ENCODE results near the gene CIAO3. TPM values are rescaled to one million over a fixed set of nuclear protein-coding genes. Genes with fewer than 3 reads are reported as not detected.
A peak's percentile ranks its signal among the peaks of the same experiment; 100 is the strongest.

CIAO3 gene
- total RNA-seq, 1 experiment from 2014 or later, result 50.9 TPM

DNA sequence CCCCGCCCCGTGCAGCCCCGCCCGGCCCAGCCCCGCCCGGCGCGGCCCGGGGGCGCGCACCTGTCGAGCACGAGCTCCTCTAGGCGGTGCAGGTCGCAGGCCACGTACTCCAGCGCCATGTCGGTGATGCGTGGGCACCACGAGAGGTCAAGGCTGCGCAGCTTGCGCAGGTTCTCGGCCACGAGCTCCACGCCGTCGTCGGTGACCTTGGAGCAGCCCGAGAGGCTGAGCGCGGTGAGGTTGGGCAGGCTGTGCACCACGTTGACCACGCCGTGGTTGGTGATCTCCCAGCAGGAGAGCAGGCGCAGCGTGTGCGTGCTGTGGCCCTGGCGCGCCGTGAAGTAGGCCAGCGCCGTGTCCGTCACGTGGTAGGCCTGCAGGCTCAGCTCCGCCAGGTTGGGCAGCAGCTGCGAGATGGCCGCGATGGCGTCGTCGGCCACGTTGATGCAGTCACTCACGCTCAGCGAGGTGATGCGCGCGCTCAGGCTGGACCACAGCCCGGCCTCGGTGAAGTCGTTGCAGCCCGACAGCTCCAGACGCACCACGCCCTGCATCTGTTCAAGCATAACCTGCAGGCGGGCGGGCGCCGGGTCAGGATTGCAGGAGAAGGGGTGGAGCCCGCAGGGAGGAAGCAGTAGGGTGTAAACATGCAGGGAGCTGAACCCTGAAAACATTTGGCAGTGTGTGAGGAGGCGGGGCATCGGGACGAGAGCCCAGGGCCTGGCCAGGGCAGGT lies 45.3 kb downstream of the CIAO3 start (continued):
- peak; percentile 95 for TF ChIP-seq MAX (CRISPR knock-in tag; IDR thresholded peaks at IDR 0.05)
- TF ChIP-seq TEAD1 (CRISPR knock-in tag; IDR thresholded peaks at IDR 0.05), result no peak; the same call in 1 of the 2 replicates

- TF ChIP-seq RELA (CRISPR knock-in tag; IDR thresholded peaks at IDR 0.05; ENCODE audit: borderline replicate concordance) (no peak), ATF1 (CRISPR knock-in tag; IDR thresholded peaks at IDR 0.05) (no peak), ERG (CRISPR knock-in tag; IDR thresholded peaks at IDR 0.05) (no peak), USF2 (CRISPR knock-in tag; IDR thresholded peaks at IDR 0.05) (no peak), GTF2I (CRISPR knock-in tag; conservative IDR thresholded peaks at IDR 0.05) (no peak), GABPB1 (CRISPR knock-in tag; IDR thresholded peaks at IDR 0.05) (no peak), FOXP1 (CRISPR knock-in tag; IDR thresholded peaks at IDR 0.05; ENCODE audit: borderline replicate concordance) (no peak), ELF4 (CRISPR knock-in tag; IDR thresholded peaks at IDR 0.05; ENCODE audit: low read depth) (no peak), ZSCAN18 (CRISPR knock-in tag; IDR thresholded peaks at IDR 0.05) (no peak), TEAD4 (CRISPR knock-in tag; IDR thresholded peaks at IDR 0.05) (no peak), E2F5 (CRISPR knock-in tag; IDR thresholded peaks at IDR 0.05) (no peak), TEAD1 (CRISPR knock-in tag; IDR thresholded peaks at IDR 0.05) (no peak)
- ChIA-PET POLR2A (interaction anchor here (1.0 to 2.0 kb wide), 5 partner anchors 10 to 93 kb away, joined by 3 to 6 read pairs (median 3); partner anchors contain the start of genes CHTF18, JMJD8 and RPUSD1), CTCF (interaction anchor here (1.0 to 2.5 kb wide), 17 partner anchors 8 to 207 kb away, joined by 3 to 12 read pairs (median 5); partner anchors contain the start of genes CHTF18, CIAO3, JMJD8 and METRN)
- peaks cover 4% of the 10 kb centered on the region; the same call in 1 of the 2 replicates for H3K4me1 Mint-ChIP-seq
- ATAC-seq (peak; percentile 41), DNase-seq (ENCODE audit: low spot score) (no peak)
- no peaks in the 10 kb centered on the region for H3K9me3 Mint-ChIP-seq
- no peaks in the 10 kb centered on the region for H3K36me3 Mint-ChIP-seq
- peak overlapping the region; percentile 71 for H3K4me3 Mint-ChIP-seq
- peaks cover 75% of the 10 kb centered on the region for H3K27me3 Mint-ChIP-seq (ENCODE audit: low read depth)
- no peak overlapping the region for H3K27ac Mint-ChIP-seq
Observed at GRCh38 chr16:694863-695354, 45.9 kb downstream of the CIAO3 start.

DNA sequence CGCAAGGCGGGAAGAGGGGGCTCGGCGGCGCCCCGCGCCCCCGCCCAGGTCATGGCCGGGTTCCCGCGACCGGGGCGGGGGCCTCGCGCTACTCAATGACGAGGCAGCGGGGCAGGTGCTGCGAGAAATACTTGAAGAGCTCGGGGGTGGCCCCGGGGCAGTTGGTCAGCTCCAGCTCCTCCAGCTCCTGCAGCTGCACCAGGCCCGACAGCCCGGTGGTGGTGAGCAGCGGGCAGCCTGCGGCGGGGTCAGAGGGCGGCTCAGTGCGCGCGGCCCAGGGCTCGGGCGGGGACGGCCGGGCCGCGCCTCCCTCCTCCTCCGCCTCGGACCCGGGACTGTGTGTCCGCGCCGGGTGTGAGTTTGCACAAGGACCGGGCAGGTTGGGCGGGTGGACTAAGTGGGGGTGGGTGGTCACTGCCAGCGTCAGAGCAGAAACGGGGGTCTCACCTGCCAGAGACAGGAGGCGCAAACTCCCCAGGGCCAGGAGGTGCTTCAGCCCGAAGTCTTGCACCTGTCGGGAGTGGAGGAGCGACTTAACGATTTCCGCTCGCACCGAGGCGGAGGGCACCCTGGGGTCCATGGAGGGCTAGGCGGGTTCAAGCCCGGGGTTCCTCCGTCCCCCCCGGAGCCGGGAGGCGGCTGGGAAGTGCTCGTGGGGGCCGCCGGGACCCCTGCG lies 46.5 kb downstream of the CIAO3 start:
- Mint-ChIP-seq H3K27ac (no peak overlapping the region), H3K9me3 (no peaks in the 10 kb centered on the region), H3K27me3 (ENCODE audit: low read depth) (peaks cover 69% of the 10 kb centered on the region), H3K36me3 (no peaks in the 10 kb centered on the region), H3K4me3 (peak overlapping the region; percentile 71), H3K4me1 (peaks cover 7% of the 10 kb centered on the region)
- TF ChIP-seq, protein P1, sequence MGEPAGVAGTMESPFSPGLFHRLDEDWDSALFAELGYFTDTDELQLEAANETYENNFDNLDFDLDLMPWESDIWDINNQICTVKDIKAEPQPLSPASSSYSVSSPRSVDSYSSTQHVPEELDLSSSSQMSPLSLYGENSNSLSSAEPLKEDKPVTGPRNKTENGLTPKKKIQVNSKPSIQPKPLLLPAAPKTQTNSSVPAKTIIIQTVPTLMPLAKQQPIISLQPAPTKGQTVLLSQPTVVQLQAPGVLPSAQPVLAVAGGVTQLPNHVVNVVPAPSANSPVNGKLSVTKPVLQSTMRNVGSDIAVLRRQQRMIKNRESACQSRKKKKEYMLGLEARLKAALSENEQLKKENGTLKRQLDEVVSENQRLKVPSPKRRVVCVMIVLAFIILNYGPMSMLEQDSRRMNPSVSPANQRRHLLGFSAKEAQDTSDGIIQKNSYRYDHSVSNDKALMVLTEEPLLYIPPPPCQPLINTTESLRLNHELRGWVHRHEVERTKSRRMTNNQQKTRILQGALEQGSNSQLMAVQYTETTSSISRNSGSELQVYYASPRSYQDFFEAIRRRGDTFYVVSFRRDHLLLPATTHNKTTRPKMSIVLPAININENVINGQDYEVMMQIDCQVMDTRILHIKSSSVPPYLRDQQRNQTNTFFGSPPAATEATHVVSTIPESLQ (CRISPR knock-in tag; IDR thresholded peaks at IDR 0.05), result no peak
- TF ChIP-seq E2F5 (CRISPR knock-in tag; IDR thresholded peaks at IDR 0.05) (no peak), SMAD3 (CRISPR knock-in tag; IDR thresholded peaks at IDR 0.05; ENCODE audit: borderline replicate concordance) (no peak), HMGXB4 (CRISPR knock-in tag; IDR thresholded peaks at IDR 0.05) (peak; percentile 20; the same call in 1 of the 2 replicates)
- peak; percentile 61 for DNase-seq (ENCODE audit: low spot score)
- CTCF ChIA-PET, result interaction anchor here (1.0 to 2.5 kb wide), 7 partner anchors 8 to 107 kb away, joined by 3 to 12 read pairs (median 5); partner anchors contain the start of genes CIAO3, GNG13 and RHOT2
- peak; percentile 11 for ATAC-seq
- POLR2A ChIA-PET, result interaction anchor here (0.6 to 1.5 kb wide), 3 partner anchors 11 to 27 kb away, joined by 3 to 4 read pairs (median 4); partner anchors contain the start of gene ANTKMT
